OCI-LY3 (cell line): ENCODE measurements around the gene ZNF641.

Experiments
- CTCF ChIP-seq: fragments of 200-600, 300-600 bp; sonication (generic); IDR thresholded peaks from 2 replicates; pipeline ENCODE4 v1.5.1; 2014; ENCODE audit warnings: antibody characterized with exemption, low read length, low read depth
- EZH2phosphoT487 ChIP-seq: fragments of 200-600 bp; shearing (Covaris generic); IDR thresholded peaks from 2 replicates; pipeline ENCODE4 v1.6.1; 2018; ENCODE audit warnings: antibody characterized with exemption, mixed run types, low read depth

GRCh38 chr12:48390026-48390425, 39.3 kb upstream of the ZNF641 start:
- TF ChIP-seq CTCF: no peak
- no peak for TF ChIP-seq EZH2phosphoT487
